Measurements from ENCODE around the gene CORO2B.

CORO2B gene

GRCh38 chr15:68718468-68718867 lies 139.7 kb downstream of the CORO2B start:
- Histone ChIP-seq H3K9ac (ENCODE audit: low read depth, low read length) (no peak overlapping the region), H2AFZ (ENCODE audit: low read depth, low read length) (no peak overlapping the region), H3K4me3 (ENCODE audit: low read depth in 1 of 2, low read length in 2 of 2) (no peak overlapping the region), H3K36me3 (ENCODE audit: insufficient read depth, low read length) (no peaks in the 10 kb centered on the region), H3K9me3 (ENCODE audit: insufficient read depth, low read length, severe bottlenecking) (no peaks in the 10 kb centered on the region), H4K20me1 (ENCODE audit: insufficient read depth, low read length) (no peaks in the 10 kb centered on the region), H3K79me2 (ENCODE audit: insufficient read depth, low read length) (no peaks in the 10 kb centered on the region), H3K4me1 (ENCODE audit: insufficient read depth, low read length) (no peaks in the 10 kb centered on the region), H3K27me3 (ENCODE audit: insufficient read depth, low read length, poor library complexity) (peaks cover 2% of the 10 kb centered on the region), H3K27ac (ENCODE audit: low read length) (no peak overlapping the region), H3K4me2 (ENCODE audit: insufficient read depth, low read length) (no peak overlapping the region)
- DNase-seq = no peak
- TF ChIP-seq CTCF (IDR thresholded peaks at IDR 0.05; ENCODE audit: borderline replicate concordance, extremely low read depth, low read length, poor library complexity, severe bottlenecking) (no peak), EZH2 (IDR thresholded peaks at IDR 0.05; ENCODE audit: borderline replicate concordance, low read depth, low read length, severe bottlenecking) (no peak)
- no peak for ATAC-seq (ENCODE audit: insufficient read depth, low read depth)

- no peaks in the 10 kb centered on the region for H3K36me3 ChIP-seq (ENCODE audit: insufficient read depth, low read length)
- no peak overlapping the region for H3K9ac ChIP-seq (ENCODE audit: low read depth, low read length)
- no peak for ATAC-seq (ENCODE audit: insufficient read depth, low read depth)
- no peaks in the 10 kb centered on the region for H3K9me3 ChIP-seq (ENCODE audit: insufficient read depth, low read length, severe bottlenecking)
- no peak overlapping the region for H3K4me2 ChIP-seq (ENCODE audit: insufficient read depth, low read length)
- no peaks in the 10 kb centered on the region for H4K20me1 ChIP-seq (ENCODE audit: insufficient read depth, low read length)
- H3K27me3 ChIP-seq (ENCODE audit: insufficient read depth, low read length, poor library complexity) = peaks cover 2% of the 10 kb centered on the region
- no peak overlapping the region for H2AFZ ChIP-seq (ENCODE audit: low read depth, low read length)
- no peaks in the 10 kb centered on the region for H3K79me2 ChIP-seq (ENCODE audit: insufficient read depth, low read length)
- H3K27ac ChIP-seq (ENCODE audit: low read length) = no peak overlapping the region
- TF ChIP-seq EZH2 (IDR thresholded peaks at IDR 0.05; ENCODE audit: borderline replicate concordance, low read depth, low read length, severe bottlenecking) = no peak
- no peak for TF ChIP-seq CTCF (IDR thresholded peaks at IDR 0.05; ENCODE audit: borderline replicate concordance, extremely low read depth, low read length, poor library complexity, severe bottlenecking)
- DNase-seq = no peak
- no peaks in the 10 kb centered on the region for H3K4me1 ChIP-seq (ENCODE audit: insufficient read depth, low read length)
- H3K4me3 ChIP-seq (ENCODE audit: low read depth in 1 of 2, low read length in 2 of 2) = no peak overlapping the region
Observed at GRCh38 chr15:68719051-68719450, 140.3 kb downstream of the CORO2B start.

- DNase-seq (no peak), ATAC-seq (ENCODE audit: insufficient read depth, low read depth) (no peak)
- Histone ChIP-seq H3K4me2 (ENCODE audit: insufficient read depth, low read length) (no peak overlapping the region), H3K27me3 (ENCODE audit: insufficient read depth, low read length, poor library complexity) (peaks cover 2% of the 10 kb centered on the region), H3K9ac (ENCODE audit: low read depth, low read length) (no peak overlapping the region), H3K9me3 (ENCODE audit: insufficient read depth, low read length, severe bottlenecking) (no peaks in the 10 kb centered on the region), H3K4me3 (ENCODE audit: low read depth in 1 of 2, low read length in 2 of 2) (no peak overlapping the region), H3K79me2 (ENCODE audit: insufficient read depth, low read length) (no peaks in the 10 kb centered on the region), H4K20me1 (ENCODE audit: insufficient read depth, low read length) (no peaks in the 10 kb centered on the region), H3K36me3 (ENCODE audit: insufficient read depth, low read length) (no peaks in the 10 kb centered on the region), H3K27ac (ENCODE audit: low read length) (no peak overlapping the region), H3K4me1 (ENCODE audit: insufficient read depth, low read length) (no peaks in the 10 kb centered on the region), H2AFZ (ENCODE audit: low read depth, low read length) (no peak overlapping the region)
- TF ChIP-seq CTCF (IDR thresholded peaks at IDR 0.05; ENCODE audit: borderline replicate concordance, extremely low read depth, low read length, poor library complexity, severe bottlenecking) (no peak), EZH2 (IDR thresholded peaks at IDR 0.05; ENCODE audit: borderline replicate concordance, low read depth, low read length, severe bottlenecking) (no peak)
Observed at GRCh38 chr15:68719672-68720071, 140.9 kb downstream of the CORO2B start.

GRCh38 chr15:68721886-68722285 lies 143.1 kb downstream of the CORO2B start:
- H4K20me1 ChIP-seq (ENCODE audit: insufficient read depth, low read length) = no peaks in the 10 kb centered on the region
- H3K4me3 ChIP-seq (ENCODE audit: low read depth in 1 of 2, low read length in 2 of 2) = no peak overlapping the region
- H3K9ac ChIP-seq (ENCODE audit: low read depth, low read length) = no peak overlapping the region
- no peak overlapping the region for H3K4me2 ChIP-seq (ENCODE audit: insufficient read depth, low read length)
- no peak overlapping the region for H3K27ac ChIP-seq (ENCODE audit: low read length)
- H3K9me3 ChIP-seq (ENCODE audit: insufficient read depth, low read length, severe bottlenecking) = no peaks in the 10 kb centered on the region
- no peaks in the 10 kb centered on the region for H3K4me1 ChIP-seq (ENCODE audit: insufficient read depth, low read length)
- ATAC-seq (ENCODE audit: insufficient read depth, low read depth) (no peak), DNase-seq (no peak)
- peaks cover 2% of the 10 kb centered on the region for H3K27me3 ChIP-seq (ENCODE audit: insufficient read depth, low read length, poor library complexity)
- no peak for TF ChIP-seq CTCF (IDR thresholded peaks at IDR 0.05; ENCODE audit: borderline replicate concordance, extremely low read depth, low read length, poor library complexity, severe bottlenecking)
- no peak for TF ChIP-seq EZH2 (IDR thresholded peaks at IDR 0.05; ENCODE audit: borderline replicate concordance, low read depth, low read length, severe bottlenecking)
- no peaks in the 10 kb centered on the region for H3K36me3 ChIP-seq (ENCODE audit: insufficient read depth, low read length)
- no peaks in the 10 kb centered on the region for H3K79me2 ChIP-seq (ENCODE audit: insufficient read depth, low read length)
- no peak overlapping the region for H2AFZ ChIP-seq (ENCODE audit: low read depth, low read length)

Measured in DND-41 (cell line).